IPS DF 19.7 (cell line): ENCODE measurements around the gene CHFR.
A peak's percentile ranks its signal among the peaks of the same experiment; 100 is the strongest.
"Not testable (repeated sequence)": the region's sequence is repeated elsewhere in the genome, so short reads cannot be mapped to it uniquely, and the experiment has no call there.

Experiments used
- DNase-seq: peaks from one replicate; pipeline ENCODE4 v3.0.0-alpha.2; 2013; ENCODE audit warnings: low read depth, low spot score

CHFR gene, protein sequence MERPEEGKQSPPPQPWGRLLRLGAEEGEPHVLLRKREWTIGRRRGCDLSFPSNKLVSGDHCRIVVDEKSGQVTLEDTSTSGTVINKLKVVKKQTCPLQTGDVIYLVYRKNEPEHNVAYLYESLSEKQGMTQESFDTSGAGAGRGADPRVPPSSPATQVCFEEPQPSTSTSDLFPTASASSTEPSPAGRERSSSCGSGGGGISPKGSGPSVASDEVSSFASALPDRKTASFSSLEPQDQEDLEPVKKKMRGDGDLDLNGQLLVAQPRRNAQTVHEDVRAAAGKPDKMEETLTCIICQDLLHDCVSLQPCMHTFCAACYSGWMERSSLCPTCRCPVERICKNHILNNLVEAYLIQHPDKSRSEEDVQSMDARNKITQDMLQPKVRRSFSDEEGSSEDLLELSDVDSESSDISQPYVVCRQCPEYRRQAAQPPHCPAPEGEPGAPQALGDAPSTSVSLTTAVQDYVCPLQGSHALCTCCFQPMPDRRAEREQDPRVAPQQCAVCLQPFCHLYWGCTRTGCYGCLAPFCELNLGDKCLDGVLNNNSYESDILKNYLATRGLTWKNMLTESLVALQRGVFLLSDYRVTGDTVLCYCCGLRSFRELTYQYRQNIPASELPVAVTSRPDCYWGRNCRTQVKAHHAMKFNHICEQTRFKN

GRCh38 chr12:132887513-132888351 is at the start of gene CHFR:
TSS of gene CHFR (minus strand) at chr12:132887605. CDS start at chr12:132887328, 277 bp downstream.
- DNase-seq = peak; percentile 91

DNA sequence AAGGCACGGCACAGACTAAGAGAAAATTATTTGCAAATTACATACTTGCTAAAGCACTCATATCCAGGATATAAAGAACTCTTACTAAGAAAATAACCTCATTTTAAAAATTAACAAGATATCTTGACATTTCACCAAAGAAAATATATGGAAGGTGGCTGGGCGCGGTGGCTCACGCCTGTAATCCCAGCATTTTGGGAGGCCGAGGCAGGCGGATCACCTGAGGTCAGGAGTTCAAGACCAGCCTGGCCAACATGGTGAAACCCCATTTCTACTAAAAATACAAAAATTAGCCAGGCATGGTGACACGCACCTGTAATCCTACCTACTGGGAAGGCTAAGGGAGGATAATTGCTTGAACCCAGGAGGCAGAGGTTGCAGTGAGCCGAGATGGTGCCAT is 49.5 kb upstream of the CHFR start:
- DNase-seq = not testable (repeated sequence)

DNA sequence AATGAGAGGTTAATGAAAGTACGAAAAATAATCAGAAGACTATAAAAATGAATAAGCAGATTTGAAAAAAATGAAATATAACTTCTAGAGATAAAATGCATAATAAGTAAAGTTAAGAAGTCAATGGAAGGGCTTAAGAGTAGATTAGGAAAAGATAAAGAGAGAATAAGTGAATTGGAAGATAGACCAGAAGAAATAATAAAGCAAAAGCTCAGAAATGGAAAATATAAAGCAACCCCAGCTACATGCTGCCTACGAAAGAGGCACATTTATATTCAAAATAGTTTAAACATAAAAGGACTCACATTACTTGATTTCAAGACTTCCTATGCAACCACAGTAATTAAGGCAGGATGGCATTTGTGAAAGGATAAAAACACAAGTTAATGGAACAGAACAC is 48.8 kb upstream of the CHFR start:
- DNase-seq = no peak

- DNase-seq = no peak
Measured at GRCh38 chr12:132926415-132926833, 39.0 kb upstream of the CHFR start.

GRCh38 chr12:132925597-132926414 is 38.4 kb upstream of the CHFR start:
- no peak for DNase-seq

- DNase-seq = no peak
Measured at GRCh38 chr12:132924356-132924755, 37.0 kb upstream of the CHFR start.

GRCh38 chr12:132923356-132923909 is 36.0 kb upstream of the CHFR start:
- no peak for DNase-seq

DNA sequence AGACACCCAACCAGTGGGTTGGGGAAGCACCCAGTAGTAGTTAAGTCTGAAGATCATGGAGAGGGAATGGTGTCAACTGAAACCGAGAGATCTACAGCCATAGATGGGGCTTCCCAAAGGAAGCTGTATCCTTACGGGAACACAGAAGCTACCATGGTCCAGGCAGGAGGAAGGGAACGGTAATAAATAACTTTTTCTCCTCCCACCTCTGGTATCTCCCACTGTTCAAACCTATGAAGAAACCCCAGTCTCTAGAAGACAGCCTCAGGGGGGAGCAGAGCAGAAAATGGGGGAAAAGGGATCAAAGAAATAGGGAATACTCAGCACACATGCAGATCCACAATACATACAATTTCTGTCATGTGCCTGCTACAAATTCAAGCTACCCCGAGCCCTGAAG is 35.3 kb upstream of the CHFR start:
- DNase-seq = no peak

GRCh38 chr12:132921685-132922084 is 34.3 kb upstream of the CHFR start:
- DNase-seq = no peak

DNA sequence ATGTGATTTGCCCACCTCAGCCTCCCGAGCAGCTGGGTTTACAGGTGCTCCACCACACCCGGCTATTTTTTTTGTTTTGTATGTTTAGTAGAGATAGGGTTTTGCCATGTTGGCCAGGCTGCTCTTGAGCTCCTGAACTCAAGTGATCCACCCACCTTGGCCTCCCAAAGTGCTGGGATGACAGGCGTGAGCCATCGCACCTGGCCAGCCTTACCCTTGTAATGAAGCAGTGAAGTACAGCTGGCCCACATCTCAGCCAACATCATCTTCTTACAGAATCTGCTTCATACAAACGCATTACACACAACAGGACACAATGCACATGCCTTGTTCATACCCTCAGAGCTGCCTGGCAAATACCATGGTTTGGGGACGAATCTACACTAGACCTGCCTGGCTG is 31.3 kb upstream of the CHFR start:
- DNase-seq = no peak

GRCh38 chr12:132909030-132909368 is 21.6 kb upstream of the CHFR start:
- no peak for DNase-seq

GRCh38 chr12:132908145-132909029 is 21.0 kb upstream of the CHFR start:
- DNase-seq = peak; percentile 94

GRCh38 chr12:132907789-132908144 is 20.4 kb upstream of the CHFR start:
- not testable (repeated sequence) for DNase-seq

DNA sequence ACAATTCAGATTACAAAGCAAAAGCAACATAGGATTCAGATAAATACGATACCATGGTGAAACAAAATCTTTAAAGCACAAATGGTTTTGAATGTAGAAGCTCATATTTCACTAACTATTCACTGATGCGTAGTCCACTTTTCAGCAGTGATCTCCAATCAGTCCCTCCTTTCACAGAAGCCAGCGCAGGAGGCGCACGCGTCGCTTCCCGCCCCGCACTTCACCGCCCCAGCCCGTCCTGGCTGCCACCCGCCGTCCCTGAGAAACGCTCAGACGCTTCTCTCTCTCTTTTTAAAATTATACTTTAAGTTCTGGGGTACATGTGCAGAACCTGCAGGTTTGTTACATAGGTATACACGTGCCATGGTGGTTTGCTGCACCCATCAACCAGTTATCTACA is 19.8 kb upstream of the CHFR start:
- no peak for DNase-seq

- DNase-seq = no peak
Measured at GRCh38 chr12:132904718-132905328, 17.4 kb upstream of the CHFR start.

GRCh38 chr12:132899033-132899432 is 11.6 kb upstream of the CHFR start:
- no peak for DNase-seq

DNA sequence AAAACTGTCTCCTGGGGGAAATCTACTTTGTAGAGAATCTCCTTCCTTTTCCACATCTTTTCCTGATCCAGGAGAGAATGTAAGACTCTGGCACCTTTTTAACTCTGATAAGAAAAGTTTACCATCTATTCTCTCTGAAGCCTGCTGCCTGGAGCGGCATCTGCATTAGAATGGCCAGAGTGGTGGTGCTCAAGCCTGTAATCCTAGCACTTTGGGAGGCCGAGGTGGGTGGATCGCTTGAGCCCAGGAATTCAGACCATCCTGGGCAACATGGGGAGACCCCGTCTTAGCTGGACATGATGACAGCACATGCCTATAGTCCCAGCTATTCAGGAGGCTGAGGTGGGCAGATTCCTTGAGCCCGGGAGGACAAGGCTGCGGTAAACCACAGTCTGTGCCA is 1.4 kb upstream of the CHFR start:
- DNase-seq = peak; percentile 35

GRCh38 chr12:132886529-132887477 is 602 bp downstream of the CHFR start:
- DNase-seq = no peak

DNA sequence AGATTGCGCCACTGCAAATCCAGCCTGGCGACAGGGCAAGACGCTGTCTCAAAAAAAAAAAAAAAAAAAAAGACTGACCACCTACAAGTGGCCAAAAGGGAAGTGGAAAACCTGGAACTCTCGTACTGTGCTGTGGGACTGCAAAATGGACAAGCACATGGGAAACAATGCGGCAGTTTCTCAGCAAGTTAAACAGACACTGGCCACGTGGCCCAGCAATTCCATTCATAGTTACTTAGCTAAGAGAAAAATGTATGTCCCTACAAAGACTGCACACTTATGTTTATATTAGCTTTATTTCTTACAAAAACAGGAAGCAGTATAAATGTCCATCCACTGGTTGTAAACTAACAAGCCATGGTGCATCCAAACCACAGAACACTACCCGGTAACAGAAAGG is 5.6 kb downstream of the CHFR start:
- DNase-seq = no peak
